Measurements from ENCODE around the gene PMEPA1.
A peak's percentile ranks its signal among the peaks of the same experiment; 100 is the strongest.

Gene PMEPA1

GRCh38 chr20:57736738-57737347 lies 27.0 kb upstream of the PMEPA1 start:
- no peak for DNase-seq

- no peak for DNase-seq
Measured at GRCh38 chr20:57735831-57736737, 26.3 kb upstream of the PMEPA1 start.

- no peak for DNase-seq
Measured at GRCh38 chr20:57734754-57735153, 24.9 kb upstream of the PMEPA1 start.

- DNase-seq: no peak
Measured at GRCh38 chr20:57732226-57732625, 22.4 kb upstream of the PMEPA1 start.

- DNase-seq: no peak
Measured at GRCh38 chr20:57728762-57729161, 18.9 kb upstream of the PMEPA1 start.

- DNase-seq: no peak
Measured at GRCh38 chr20:57727863-57728262, 18.0 kb upstream of the PMEPA1 start.

GRCh38 chr20:57725636-57726035 lies 15.8 kb upstream of the PMEPA1 start:
- no peak for DNase-seq

- no peak for DNase-seq
Measured at GRCh38 chr20:57724610-57725405, 15.0 kb upstream of the PMEPA1 start.

- no peak for DNase-seq
Measured at GRCh38 chr20:57723816-57724215, 14.0 kb upstream of the PMEPA1 start.

GRCh38 chr20:57719951-57720350 lies 10.1 kb upstream of the PMEPA1 start:
- DNase-seq: no peak

- DNase-seq: peak; percentile 85
Measured at GRCh38 chr20:57718490-57719009, 8.7 kb upstream of the PMEPA1 start.

- no peak for DNase-seq
Measured at GRCh38 chr20:57717797-57718196, 8.0 kb upstream of the PMEPA1 start.

GRCh38 chr20:57716901-57717300 lies 7.1 kb upstream of the PMEPA1 start:
- no peak for DNase-seq

GRCh38 chr20:57716202-57716601 lies 6.4 kb upstream of the PMEPA1 start:
- DNase-seq: no peak

- no peak for DNase-seq
Measured at GRCh38 chr20:57715268-57715904, 5.6 kb upstream of the PMEPA1 start.

- DNase-seq: no peak
Measured at GRCh38 chr20:57714409-57715267, 4.8 kb upstream of the PMEPA1 start.

- no peak for DNase-seq
Measured at GRCh38 chr20:57713951-57714350, 4.1 kb upstream of the PMEPA1 start.

GRCh38 chr20:57713505-57713903 lies 3.7 kb upstream of the PMEPA1 start:
- DNase-seq: no peak

- no peak for DNase-seq
Measured at GRCh38 chr20:57712851-57713504, 3.2 kb upstream of the PMEPA1 start.

GRCh38 chr20:57712341-57712740 lies 2.5 kb upstream of the PMEPA1 start:
- no peak for DNase-seq

- DNase-seq: no peak
Measured at GRCh38 chr20:57711826-57712225, 2.0 kb upstream of the PMEPA1 start.
